Measurements from ENCODE around the gene SLC25A51. TPM values are rescaled to one million over a fixed set of nuclear protein-coding genes. Genes with fewer than 3 reads are reported as not detected.

SLC25A51 gene
- polyA plus RNA-seq, 1 donor from 2014 or later, result 26.8 TPM

GRCh38 chr9:37939575-37940095, 35.7 kb upstream of the SLC25A51 start:
- Histone ChIP-seq H4K20me1 (ENCODE audit: insufficient read depth) (no peaks in the 10 kb centered on the region), H3K27me3 (ENCODE audit: insufficient read depth, low read depth, low read length) (no peaks in the 10 kb centered on the region), H3K36me3 (ENCODE audit: insufficient read depth, low read length) (no peaks in the 10 kb centered on the region), H3K4me3 (ENCODE audit: low read length) (no peak overlapping the region), H3K9me3 (ENCODE audit: low read length) (no peaks in the 10 kb centered on the region), H3K79me2 (replicated peaks; ENCODE audit: insufficient read depth, low read length) (no peaks in the 10 kb centered on the region), H3K27ac (ENCODE audit: low read length) (no peak overlapping the region), H3F3A (ENCODE audit: insufficient read depth, low read length, poor library complexity, severe bottlenecking) (no peaks in the 10 kb centered on the region), H2AFZ (ENCODE audit: low read depth, low read length) (no peak overlapping the region), H3K4me2 (ENCODE audit: low read length) (no peak overlapping the region), H3K9me2 (ENCODE audit: insufficient read depth, low read length) (no peaks in the 10 kb centered on the region), H3K9ac (ENCODE audit: low read length) (no peak overlapping the region)
- TF ChIP-seq TAF1 (IDR thresholded peaks at IDR 0.05; ENCODE audit: low read depth), result no peak
- no peak for TF ChIP-seq MXI1 (conservative IDR thresholded peaks at IDR 0.05; ENCODE audit: poor library complexity, severe bottlenecking)
- no peak for TF ChIP-seq EP300 (conservative IDR thresholded peaks at IDR 0.05; ENCODE audit: poor library complexity, severe bottlenecking)

GRCh38 chr9:37938121-37938891, 34.4 kb upstream of the SLC25A51 start:
- Histone ChIP-seq H3K27me3 (ENCODE audit: insufficient read depth, low read depth, low read length) (no peaks in the 10 kb centered on the region), H3K9me3 (ENCODE audit: low read length) (no peaks in the 10 kb centered on the region), H3K4me3 (ENCODE audit: low read length) (no peak overlapping the region), H3F3A (ENCODE audit: insufficient read depth, low read length, poor library complexity, severe bottlenecking) (no peaks in the 10 kb centered on the region), H4K20me1 (ENCODE audit: insufficient read depth) (no peaks in the 10 kb centered on the region), H3K79me2 (replicated peaks; ENCODE audit: insufficient read depth, low read length) (no peaks in the 10 kb centered on the region), H3K36me3 (ENCODE audit: insufficient read depth, low read length) (no peaks in the 10 kb centered on the region), H3K27ac (ENCODE audit: low read length) (no peak overlapping the region), H3K9me2 (ENCODE audit: insufficient read depth, low read length) (no peaks in the 10 kb centered on the region), H3K4me2 (ENCODE audit: low read length) (no peak overlapping the region), H3K9ac (ENCODE audit: low read length) (no peak overlapping the region), H2AFZ (ENCODE audit: low read depth, low read length) (no peak overlapping the region)
- no peak for TF ChIP-seq POLR2AphosphoS5 (IDR thresholded peaks at IDR 0.05)
- no peak for TF ChIP-seq TAF1 (IDR thresholded peaks at IDR 0.05; ENCODE audit: low read depth)
- TF ChIP-seq EZH2 (IDR thresholded peaks at IDR 0.05; ENCODE audit: borderline replicate concordance, insufficient read depth, low read length, poor library complexity, severe bottlenecking), result no peak
- no peak for TF ChIP-seq EP300 (conservative IDR thresholded peaks at IDR 0.05; ENCODE audit: poor library complexity, severe bottlenecking)
- TF ChIP-seq CTCF (IDR thresholded peaks at IDR 0.05; ENCODE audit: poor library complexity, severe bottlenecking), result no peak
- no peak for TF ChIP-seq MXI1 (conservative IDR thresholded peaks at IDR 0.05; ENCODE audit: poor library complexity, severe bottlenecking)
- no peak for TF ChIP-seq RAD21 (conservative IDR thresholded peaks at IDR 0.05)
- no peak for TF ChIP-seq SMC3 (conservative IDR thresholded peaks at IDR 0.05; ENCODE audit: poor library complexity)
- no peak for TF ChIP-seq REST (IDR thresholded peaks at IDR 0.05; ENCODE audit: borderline replicate concordance)
